Chondrocyte (in vitro differentiated cells): ENCODE results near the gene POC5. TPM values are rescaled to one million over a fixed set of nuclear protein-coding genes. Genes with fewer than 3 reads are reported as not detected.

Experiments used
- DNase-seq: peaks from one replicate; pipeline ENCODE4 v3.0.0; 2021; ENCODE audit warnings: mixed read lengths, low spot score
- H3K27ac Mint-ChIP-seq: one replicate; pipeline ENCODE4 v1.8.0; 2021; ENCODE audit warnings: mild to moderate bottlenecking, moderate library complexity, mixed read lengths; ENCODE audit not compliant: unreplicated experiment
- H3K27me3 Mint-ChIP-seq: 2 replicates; pipeline ENCODE4 v1.8.0; 2021; ENCODE audit warnings: low read depth, mixed read lengths
- H3K36me3 Mint-ChIP-seq: 2 replicates; pipeline ENCODE4 v1.8.0; 2021; ENCODE audit warnings: low read depth, mixed read lengths
- H3K4me1 Mint-ChIP-seq: 2 replicates; pipeline ENCODE4 v1.8.0; 2021; ENCODE audit warnings: low read depth, mild to moderate bottlenecking, mixed read lengths
- H3K4me3 Mint-ChIP-seq: one replicate; pipeline ENCODE4 v1.8.0; 2021; ENCODE audit warnings: mild to moderate bottlenecking, moderate library complexity, mixed read lengths; ENCODE audit not compliant: unreplicated experiment
- H3K9me3 Mint-ChIP-seq: 2 replicates; pipeline ENCODE4 v1.8.0; 2021; ENCODE audit warnings: low read depth, mixed read lengths
- CTCF ChIP-seq: fragments of 200-600 bp; sonication (generic); IDR thresholded peaks from 2 replicates; pipeline ENCODE4 v1.5.0; 2021; ENCODE audit warnings: antibody characterized with exemption, mild to moderate bottlenecking, moderate library complexity
- total RNA-seq: library from RNA; stranded (reverse); gene quantifications from 3 replicates; pipeline ENCODE4 v1.2.1, GENCODE V29; 2021

The POC5 gene
- total RNA-seq, 1 donor from 2014 or later: 8.0 TPM

GRCh38 chr5:75653521-75653920, 63.7 kb downstream of the POC5 start:
- Mint-ChIP-seq H3K27ac (no peak overlapping the region), H3K4me1 (no peaks in the 10 kb centered on the region), H3K36me3 (no peaks in the 10 kb centered on the region), H3K27me3 (no peaks in the 10 kb centered on the region), H3K4me3 (no peak overlapping the region), H3K9me3 (no peaks in the 10 kb centered on the region)
- DNase-seq: no peak
- TF ChIP-seq CTCF: no peak

DNA sequence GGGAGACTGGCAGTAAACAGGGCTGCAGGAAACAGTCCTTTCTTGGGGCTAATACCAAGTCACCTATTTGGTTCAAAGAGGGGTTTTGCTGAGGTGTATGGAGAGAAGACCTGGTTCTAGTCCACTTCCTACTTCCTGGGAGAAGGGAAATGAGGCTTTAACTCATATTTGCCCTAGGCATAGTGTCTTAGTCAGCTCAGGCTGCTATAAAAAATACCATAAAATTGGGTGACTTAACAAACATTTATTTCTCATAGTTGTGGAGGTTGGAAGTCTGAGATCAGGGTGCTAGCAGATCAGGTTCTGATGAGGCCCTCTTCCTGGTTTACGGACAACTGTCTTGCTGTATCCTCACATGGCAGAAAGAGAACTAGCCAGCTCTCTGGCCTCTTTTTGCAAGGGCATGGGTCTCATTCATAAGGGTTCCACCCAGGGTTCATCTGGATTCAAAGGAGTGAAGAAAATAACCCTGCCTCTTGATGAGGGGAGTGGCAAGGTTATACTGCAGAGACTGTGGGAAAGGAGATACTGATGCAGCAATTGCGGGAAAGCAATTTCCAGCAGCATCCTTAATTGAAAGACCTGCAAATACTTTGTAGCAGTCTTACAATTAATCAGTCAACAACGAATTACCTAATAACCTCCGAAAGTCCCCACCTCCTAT, 65.5 kb downstream of the POC5 start:
- no peak overlapping the region for H3K4me3 Mint-ChIP-seq
- no peak overlapping the region for H3K27ac Mint-ChIP-seq
- no peak for TF ChIP-seq CTCF
- no peaks in the 10 kb centered on the region for H3K27me3 Mint-ChIP-seq
- H3K36me3 Mint-ChIP-seq: peaks cover 2% of the 10 kb centered on the region
- no peaks in the 10 kb centered on the region for H3K9me3 Mint-ChIP-seq
- no peak for DNase-seq
- no peaks in the 10 kb centered on the region for H3K4me1 Mint-ChIP-seq

DNA sequence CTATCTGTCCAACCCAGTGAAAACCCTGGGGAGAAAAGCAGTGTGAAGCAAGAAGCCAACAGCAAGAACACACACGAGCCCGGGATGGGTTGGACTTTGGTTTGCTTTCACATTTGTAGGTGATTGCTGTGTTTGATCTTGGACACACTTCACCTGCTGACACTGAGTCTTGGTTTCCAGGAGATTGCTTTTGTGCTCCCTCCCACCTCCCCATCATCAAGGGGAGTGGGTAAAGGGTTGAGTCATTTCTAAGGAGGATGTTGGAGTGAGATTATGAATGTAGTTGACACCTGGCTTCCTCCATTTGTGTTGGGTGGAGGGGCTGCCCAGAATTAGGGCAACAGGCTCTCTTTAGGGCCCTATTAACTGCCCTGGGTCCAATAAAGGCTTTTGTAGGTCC, 68.5 kb downstream of the POC5 start:
- Mint-ChIP-seq H3K4me3 (no peak overlapping the region), H3K9me3 (no peaks in the 10 kb centered on the region), H3K27me3 (no peaks in the 10 kb centered on the region)

DNA sequence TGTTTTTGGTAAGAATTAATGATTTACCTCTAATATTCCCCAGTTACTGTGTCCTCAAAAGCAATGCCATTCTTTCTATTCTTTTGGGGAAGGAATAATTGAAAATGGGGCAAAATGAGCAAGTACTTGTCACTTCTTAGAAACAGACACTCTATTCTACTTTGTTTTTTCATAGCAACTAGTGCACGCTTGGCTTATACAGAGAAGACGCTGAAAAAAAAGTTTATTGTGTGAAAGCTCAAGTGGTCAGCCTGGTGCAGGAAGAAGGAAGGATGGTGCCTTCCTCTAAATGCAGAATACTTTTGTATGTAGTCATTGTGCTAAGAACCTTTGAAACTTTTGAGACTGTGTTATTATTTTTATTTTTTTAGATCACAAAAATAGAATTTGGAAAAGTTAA, 76.4 kb downstream of the POC5 start:
- peaks cover 3% of the 10 kb centered on the region for H3K4me1 Mint-ChIP-seq
- TF ChIP-seq CTCF: no peak
- DNase-seq: no peak
- H3K27me3 Mint-ChIP-seq: no peaks in the 10 kb centered on the region
- H3K36me3 Mint-ChIP-seq: peaks cover 2% of the 10 kb centered on the region
- peaks cover 3% of the 10 kb centered on the region for H3K9me3 Mint-ChIP-seq
- H3K4me3 Mint-ChIP-seq: no peak overlapping the region
- H3K27ac Mint-ChIP-seq: peak overlapping the region; percentile 36

More for the DNA sequence above, 68.5 kb downstream of the POC5 start:
- Mint-ChIP-seq H3K36me3 (peaks cover 2% of the 10 kb centered on the region), H3K4me1 (no peaks in the 10 kb centered on the region), H3K27ac (no peak overlapping the region)
- no peak for DNase-seq
- no peak for TF ChIP-seq CTCF

DNA sequence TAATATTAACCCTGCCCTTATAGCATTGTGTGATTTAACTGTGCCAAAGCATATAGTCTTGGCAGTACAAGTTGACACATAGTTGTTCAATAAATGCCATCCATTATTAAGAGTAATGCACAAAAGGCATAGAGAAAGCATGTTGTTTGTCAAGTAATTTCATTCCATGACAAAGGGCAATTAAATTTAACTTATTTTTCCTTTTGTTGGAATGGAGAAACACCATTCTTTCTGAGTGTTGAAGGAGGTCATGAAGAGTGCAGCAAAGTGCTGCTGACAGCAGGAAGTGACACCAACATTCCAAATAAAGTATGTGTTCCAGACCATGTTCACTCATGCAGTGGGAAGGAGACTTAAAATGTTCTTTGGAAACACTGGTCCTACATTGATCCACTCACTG, 76.8 kb downstream of the POC5 start:
- Mint-ChIP-seq H3K36me3 (peaks cover 3% of the 10 kb centered on the region), H3K27ac (peak overlapping the region; percentile 22), H3K4me1 (peaks cover 3% of the 10 kb centered on the region), H3K27me3 (no peaks in the 10 kb centered on the region), H3K4me3 (no peak overlapping the region), H3K9me3 (peaks cover 3% of the 10 kb centered on the region)
- TF ChIP-seq CTCF: no peak
- DNase-seq: no peak
